Measurements from ENCODE around the gene GREB1L.

DNA sequence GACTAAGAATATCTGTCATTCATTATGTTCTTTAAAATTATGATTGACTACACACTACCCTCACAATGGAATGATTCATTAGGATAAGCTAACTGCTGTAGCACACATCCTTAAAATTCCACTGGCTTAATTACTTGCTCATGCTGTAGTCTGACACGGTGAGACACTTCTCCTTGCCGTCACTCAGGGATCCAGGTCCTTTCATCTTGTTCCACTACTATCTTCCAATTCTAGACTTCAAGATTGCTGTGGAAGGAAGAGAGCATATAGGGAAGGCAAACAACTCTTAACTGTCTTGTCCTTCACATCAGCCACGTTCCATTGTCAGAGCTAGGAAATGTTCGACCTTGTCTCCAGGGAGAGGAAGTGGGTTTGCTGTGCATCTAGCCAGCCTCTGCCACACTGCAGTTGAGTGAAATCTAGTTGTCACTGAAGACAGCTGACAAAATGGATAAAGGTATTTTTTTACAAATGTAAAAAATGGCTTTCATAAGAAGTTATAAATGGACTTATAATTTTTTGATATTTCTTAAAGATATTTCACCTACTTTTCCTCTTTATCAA, 30.1 kb downstream of the GREB1L start:
- no peak for TF ChIP-seq POLR2AphosphoS5 (IDR thresholded peaks at IDR 0.05; ENCODE audit: low read depth, low read length)
- TF ChIP-seq POLR2A (IDR thresholded peaks at IDR 0.05; ENCODE audit: low read depth, low read length), result no peak
- no peak for TF ChIP-seq PAX5 (IDR thresholded peaks at IDR 0.05; ENCODE audit: insufficient read depth, low read length, severe bottlenecking)
- TF ChIP-seq TAF1 (IDR thresholded peaks at IDR 0.05; ENCODE audit: low read depth, low read length), result no peak
